CD14-positive monocyte (primary cell): ENCODE measurements around the gene SLC22A3. TPM values are rescaled to one million over a fixed set of nuclear protein-coding genes. Genes with fewer than 3 reads are reported as not detected.

Experiments
- DNase-seq, 3 donors: peaks; one replicate each; pipeline ENCODE4 v3.0.0-alpha.2; 2011 to 2022
- H2AFZ ChIP-seq: 2 replicates; pipeline ENCODE4 v1.6.0; 2012; ENCODE audit warnings: mild to moderate bottlenecking, low read depth, low read length, inconsistent platforms; ENCODE audit not compliant: insufficient read depth, poor library complexity, severe bottlenecking
- H3K27ac ChIP-seq, 2 donors: 1 replicate in 1 of 2; 2 replicates in 1 of 2; pipeline ENCODE4 v1.5.1; 2012 to 2013; ENCODE audit warnings: low read length in 2 of 2, control low read depth in 1 of 2, inconsistent platforms in 1 of 2, low read depth in 1 of 2, mild to moderate bottlenecking in 1 of 2
- H3K27me3 ChIP-seq, 2 donors: one replicate each; pipeline versions ENCODE4 v1.6.0 to v1.6.1; 2011 to 2013; ENCODE audit warnings: low read length in 2 of 2; ENCODE audit not compliant: control insufficient read depth in 2 of 2, insufficient read depth in 2 of 2
- H3K36me3 ChIP-seq, 2 donors: replicated peaks in 1 of 2; 1 replicate in 1 of 2; 2 replicates in 1 of 2; pipeline versions ENCODE4 v1.5.1 to v1.6.1; 2012 to 2013; ENCODE audit warnings: low read length in 2 of 2, control low read depth in 1 of 2, inconsistent platforms in 1 of 2, mild to moderate bottlenecking in 1 of 2; ENCODE audit not compliant: insufficient read depth in 2 of 2, control insufficient read depth in 1 of 2
- H3K4me1 ChIP-seq, 2 donors: 1 replicate in 1 of 2; 2 replicates in 1 of 2; pipeline versions ENCODE4 v1.5.1 to v1.6.1; 2012 to 2013; ENCODE audit warnings: low read length in 2 of 2, control low read depth in 1 of 2, inconsistent platforms in 1 of 2, mild to moderate bottlenecking in 1 of 2, moderate library complexity in 1 of 2; ENCODE audit not compliant: insufficient read depth in 2 of 2, control insufficient read depth in 1 of 2
- H3K4me2 ChIP-seq: replicated peaks from 2 replicates; pipeline ENCODE3; 2012; ENCODE audit warnings: low read length, moderate library complexity, mild to moderate bottlenecking; ENCODE audit not compliant: poor library complexity, severe bottlenecking; ENCODE audit errors: extremely low read depth
- H3K4me3 ChIP-seq, 3 experiments: fragments of 200-600 bp in 1 of 3; sonication (generic) in 1 of 3; replicated peaks in 1 of 3; 1 replicate in 2 of 3; 2 replicates in 1 of 3; pipeline ENCODE4 v1.5.1; 2011 to 2013; ENCODE audit warnings: low read length in 3 of 3, mild to moderate bottlenecking in 3 of 3, control low read depth in 2 of 3, low read depth in 2 of 3, inconsistent platforms in 1 of 3, moderate library complexity in 1 of 3
- H3K79me2 ChIP-seq: 2 replicates; pipeline ENCODE4 v1.6.0; 2012; ENCODE audit warnings: mild to moderate bottlenecking, control low read depth, inconsistent platforms, low read length, moderate library complexity; ENCODE audit not compliant: insufficient read depth
- H3K9ac ChIP-seq: 2 replicates; pipeline ENCODE4 v1.6.0; 2017; ENCODE audit warnings: low read length, mild to moderate bottlenecking; ENCODE audit not compliant: insufficient read depth, poor library complexity, severe bottlenecking
- H3K9me3 ChIP-seq, 2 donors: replicated peaks in 1 of 2; 1 replicate in 1 of 2; 2 replicates in 1 of 2; pipeline versions ENCODE4 v1.5.1 to v1.6.1; 2012 to 2013; ENCODE audit warnings: low read length in 2 of 2, control low read depth in 1 of 2; ENCODE audit not compliant: control insufficient read depth in 1 of 2, insufficient read depth in 1 of 2
- H4K20me1 ChIP-seq: 2 replicates; pipeline ENCODE4 v1.6.0; 2012; ENCODE audit warnings: mild to moderate bottlenecking, low read length, control low read depth, moderate library complexity; ENCODE audit not compliant: insufficient read depth
- H3K27ac Mint-ChIP-seq, 7 donors: one replicate each; pipeline ENCODE4 v1.8.0; 2020; ENCODE audit warnings: mild to moderate bottlenecking in 7 of 7, mixed read lengths in 7 of 7, moderate library complexity in 6 of 7, inconsistent platforms in 2 of 7
- H3K27me3 Mint-ChIP-seq, 3 donors: one replicate each; pipeline ENCODE4 v1.8.0; 2021 to 2022; ENCODE audit warnings: low read depth in 3 of 3, mild to moderate bottlenecking in 3 of 3, mixed read lengths in 3 of 3, moderate library complexity in 3 of 3, inconsistent platforms in 1 of 3
- H3K36me3 Mint-ChIP-seq, 2 donors: one replicate each; pipeline ENCODE4 v1.8.0; 2020; ENCODE audit warnings: mixed read lengths in 2 of 2, inconsistent platforms in 1 of 2, mild to moderate bottlenecking in 1 of 2
- H3K4me1 Mint-ChIP-seq: one replicate; pipeline ENCODE4 v1.8.0; 2020; ENCODE audit warnings: mild to moderate bottlenecking, mixed read lengths
- H3K4me3 Mint-ChIP-seq, 2 donors: one replicate each; pipeline ENCODE4 v1.8.0; 2020; ENCODE audit warnings: mild to moderate bottlenecking in 2 of 2, mixed read lengths in 2 of 2, moderate library complexity in 1 of 2
- H3K9me3 Mint-ChIP-seq, 7 donors: one replicate each; pipeline ENCODE4 v1.8.0; 2020 to 2022; ENCODE audit warnings: mixed read lengths in 7 of 7, mild to moderate bottlenecking in 6 of 7, moderate library complexity in 6 of 7, inconsistent platforms in 2 of 7
- WGBS: methylation state at CpG from one replicate; pipeline ENCODE4 v1.1.5; 2013; ENCODE audit warnings: missing lambda C conversion rate; ENCODE audit not compliant: insufficient coverage; 5-methylcytosine and 5-hydroxymethylcytosine counted together
- intact Hi-C, 2 donors: fragments of 100-400 bp; cut with micrococcal nuclease; formaldehyde crosslinking; loops; one replicate each; pipeline versions ENCODE4 v1.15.0 to v1.15.1; 2023
- polyA plus RNA-seq, 3 donors: library from polyadenylated mRNA; depleted of rRNA in 1 of 3; unstranded in 2 of 3; stranded (reverse) in 1 of 3; fragments of 300-500 nt in 2 of 3; fragments of >200 nt in 1 of 3; fragmentation: Illumina TruSeq in 2 of 3; gene quantifications; 1 replicate in 2 of 3; 2 replicates in 1 of 3; pipeline ENCODE4 v1.2.3, GENCODE V29; 2012 to 2021
- TF ChIP-seq, protein P1 (sequence below): fragments of 200-600 bp; IDR thresholded peaks from one replicate; pipeline ENCODE4 v1.8.0; 2022; ENCODE audit warnings: antibody characterized with exemption, mild to moderate bottlenecking

Gene SLC22A3
- polyA plus RNA-seq, 3 donors, result not detected

DNA sequence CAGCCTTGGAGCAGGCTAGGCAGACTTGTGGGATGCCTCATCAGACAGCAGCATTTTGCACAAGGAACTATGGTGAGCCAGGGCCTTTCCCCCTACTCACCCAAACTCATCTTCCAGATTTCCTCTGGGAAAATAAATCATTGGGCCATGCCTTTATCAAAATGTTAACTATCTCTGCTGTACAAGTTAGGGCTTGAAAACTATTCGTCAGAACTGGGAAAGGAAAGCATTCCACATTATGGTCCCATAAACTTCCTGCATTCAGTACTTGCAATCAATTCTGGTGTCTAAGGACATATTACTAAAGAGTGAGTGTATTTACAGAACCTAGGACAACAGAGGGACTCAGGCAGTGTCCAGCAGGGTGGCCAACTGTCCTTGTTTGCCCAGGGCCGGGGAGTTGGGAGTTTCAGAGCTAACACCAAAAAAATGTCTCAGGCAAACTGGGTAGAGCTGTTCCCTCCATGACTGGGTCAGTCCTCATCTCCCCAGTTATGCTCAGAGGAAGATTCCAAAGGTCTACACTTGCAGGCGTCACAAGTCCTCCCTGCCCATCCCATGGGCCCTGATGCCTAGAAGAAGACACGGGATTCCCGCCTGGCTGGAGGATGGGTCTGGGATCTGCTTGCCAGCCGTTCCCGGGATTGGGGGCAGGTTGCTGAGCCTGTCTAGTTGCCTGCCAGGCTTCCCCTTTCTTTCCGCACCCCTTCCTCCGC is 72.2 kb downstream of the SLC22A3 start:
- Histone ChIP-seq H3K27ac (no peak overlapping the region), H3K4me3 (no peak overlapping the region), H3K79me2 (no peaks in the 10 kb centered on the region), H2AFZ (no peak overlapping the region), H3K9me3 (no peaks in the 10 kb centered on the region), H3K9ac (no peak overlapping the region), H3K36me3 (no peaks in the 10 kb centered on the region), H4K20me1 (no peaks in the 10 kb centered on the region), H3K27me3 (peaks cover 5 to 19% of the 10 kb centered on the region in 2 donors), H3K4me2 (no peak overlapping the region), H3K4me1 (no peaks in the 10 kb centered on the region)
- H3K4me1 Mint-ChIP-seq, result no peaks in the 10 kb centered on the region
- DNase-seq, result no peak
- intact Hi-C loops, result no loop called here
- H3K27ac Mint-ChIP-seq, result no peak overlapping the region
- H3K9me3 Mint-ChIP-seq, result peaks cover 0 to 5% (median 2%) of the 10 kb centered on the region in 7 donors
- H3K4me3 Mint-ChIP-seq, result no peak overlapping the region
- TF ChIP-seq, protein P1, sequence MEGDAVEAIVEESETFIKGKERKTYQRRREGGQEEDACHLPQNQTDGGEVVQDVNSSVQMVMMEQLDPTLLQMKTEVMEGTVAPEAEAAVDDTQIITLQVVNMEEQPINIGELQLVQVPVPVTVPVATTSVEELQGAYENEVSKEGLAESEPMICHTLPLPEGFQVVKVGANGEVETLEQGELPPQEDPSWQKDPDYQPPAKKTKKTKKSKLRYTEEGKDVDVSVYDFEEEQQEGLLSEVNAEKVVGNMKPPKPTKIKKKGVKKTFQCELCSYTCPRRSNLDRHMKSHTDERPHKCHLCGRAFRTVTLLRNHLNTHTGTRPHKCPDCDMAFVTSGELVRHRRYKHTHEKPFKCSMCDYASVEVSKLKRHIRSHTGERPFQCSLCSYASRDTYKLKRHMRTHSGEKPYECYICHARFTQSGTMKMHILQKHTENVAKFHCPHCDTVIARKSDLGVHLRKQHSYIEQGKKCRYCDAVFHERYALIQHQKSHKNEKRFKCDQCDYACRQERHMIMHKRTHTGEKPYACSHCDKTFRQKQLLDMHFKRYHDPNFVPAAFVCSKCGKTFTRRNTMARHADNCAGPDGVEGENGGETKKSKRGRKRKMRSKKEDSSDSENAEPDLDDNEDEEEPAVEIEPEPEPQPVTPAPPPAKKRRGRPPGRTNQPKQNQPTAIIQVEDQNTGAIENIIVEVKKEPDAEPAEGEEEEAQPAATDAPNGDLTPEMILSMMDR, result no peak
- no peaks in the 10 kb centered on the region for H3K36me3 Mint-ChIP-seq
- H3K27me3 Mint-ChIP-seq, result peaks cover 11 to 17% (median 16%) of the 10 kb centered on the region in 3 donors
- 90% methylated on average over 8 of the region's 9 CpGs for WGBS

DNA sequence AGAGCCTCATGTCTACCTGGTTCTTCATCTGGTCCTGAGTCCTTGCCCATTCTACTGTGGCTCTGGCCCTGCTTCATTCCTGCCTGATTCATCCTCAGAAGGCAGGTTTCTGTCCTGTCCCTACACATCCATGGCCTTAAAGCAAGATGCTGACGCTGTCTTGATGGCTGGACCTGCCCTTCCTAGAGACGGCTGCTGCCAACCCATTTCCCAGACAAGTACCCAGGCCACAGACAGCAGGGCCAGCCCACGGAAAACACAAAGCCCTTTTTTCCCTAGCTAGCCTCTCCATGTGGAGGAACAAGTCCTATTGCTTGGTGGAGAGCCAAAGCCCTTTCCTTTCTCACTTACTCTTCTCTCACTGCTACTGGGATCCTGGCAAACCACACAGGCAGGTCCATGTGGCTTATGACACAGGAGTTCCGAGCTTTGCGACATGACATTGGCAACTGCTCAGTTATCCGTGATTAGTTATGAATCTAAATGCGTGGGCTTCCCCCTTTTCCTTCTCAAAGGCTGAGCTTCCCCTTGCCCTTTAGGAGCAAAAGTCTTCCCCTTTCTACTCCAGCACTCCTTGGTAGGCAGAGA is 72.9 kb downstream of the SLC22A3 start:
- Histone ChIP-seq H3K27me3 (peaks cover 5 to 22% of the 10 kb centered on the region in 2 donors), H3K27ac (no peak overlapping the region), H3K36me3 (no peaks in the 10 kb centered on the region), H3K4me3 (no peak overlapping the region), H3K79me2 (no peaks in the 10 kb centered on the region), H3K9me3 (no peaks in the 10 kb centered on the region), H4K20me1 (no peaks in the 10 kb centered on the region), H3K4me2 (no peak overlapping the region), H3K4me1 (no peaks in the 10 kb centered on the region), H2AFZ (no peak overlapping the region), H3K9ac (no peak overlapping the region)
- Mint-ChIP-seq H3K27ac (no peak overlapping the region), H3K27me3 (peaks cover 12 to 16% (median 15%) of the 10 kb centered on the region in 3 donors), H3K9me3 (peaks cover 0 to 5% (median 2%) of the 10 kb centered on the region in 7 donors), H3K4me1 (peaks cover 1% of the 10 kb centered on the region), H3K36me3 (no peaks in the 10 kb centered on the region), H3K4me3 (no peak overlapping the region)
- TF ChIP-seq, protein P1, result no peak
- intact Hi-C loops, result no loop called here
- 98% methylated on average over 6 of the region's 7 CpGs for WGBS
- no peak for DNase-seq
